GM10847 (cell line): Measurements from ENCODE around the gene GRPEL1.

ENCODE experiments used
- POLR2A ChIP-seq: IDR thresholded peaks from 2 replicates; pipeline ENCODE4 v1.6.1; 2011; ENCODE audit not compliant: insufficient read length; ENCODE audit errors: extremely low read depth

GRPEL1 gene

GRCh38 chr4:7015383-7016035, 52.4 kb downstream of the GRPEL1 start:
- TF ChIP-seq POLR2A: no peak

- no peak for TF ChIP-seq POLR2A
These were observed 53.0 kb downstream of the GRPEL1 start for GRCh38 chr4:7014815-7015214.

DNA sequence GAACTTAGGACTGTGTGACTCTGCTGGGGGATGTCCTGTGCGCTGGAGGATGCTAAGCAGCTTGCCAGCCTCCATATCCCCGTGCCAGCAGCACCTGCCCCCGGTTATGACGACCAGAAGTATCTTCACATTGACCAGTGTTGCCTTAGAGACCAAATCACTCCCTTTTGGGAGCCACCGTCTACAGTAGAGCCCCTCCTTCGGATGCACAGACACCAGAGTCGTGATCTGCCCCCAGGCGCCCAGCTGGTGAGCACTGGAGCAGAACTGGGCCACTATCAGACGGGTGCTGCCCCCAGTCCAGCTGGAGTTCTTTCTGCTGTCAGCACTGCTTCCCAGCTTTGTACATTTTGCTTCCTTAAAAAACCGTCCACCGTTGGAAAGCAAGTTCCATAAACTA, 54.7 kb downstream of the GRPEL1 start:
- TF ChIP-seq POLR2A: no peak

DNA sequence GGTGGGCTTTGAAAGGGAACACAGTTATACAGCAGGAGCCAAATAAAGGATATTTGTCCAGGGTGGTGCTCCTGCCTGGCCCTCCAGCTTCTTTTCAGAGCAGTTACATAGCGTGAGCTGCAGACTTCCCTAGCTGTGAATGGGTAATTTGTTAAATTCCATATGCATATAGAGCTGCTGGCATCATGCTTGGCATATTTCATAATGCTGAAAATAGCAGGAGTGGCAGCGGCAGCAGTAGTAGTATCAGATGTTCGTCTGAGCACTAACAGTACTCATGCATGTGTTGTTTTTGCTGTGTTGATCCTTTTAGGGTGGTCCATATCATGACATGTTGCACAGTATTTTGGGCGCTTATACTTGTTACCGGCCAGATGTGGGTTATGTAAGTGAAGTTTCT, 58.3 kb downstream of the GRPEL1 start:
- TF ChIP-seq POLR2A: no peak
